CD4-positive, CD25-positive, alpha-beta regulatory T cell (primary cell): Measurements from ENCODE around the gene UPF1. TPM values are rescaled to one million over a fixed set of nuclear protein-coding genes. Genes with fewer than 3 reads are reported as not detected.

Experiments used
- ATAC-seq, 2 donors: fragments of 150-1000 bp; cut with Tn5 transposase; one replicate each; pipeline ENCODE4 v1.10.0; 2021; ENCODE audit warnings: low read depth in 2 of 2, moderate number of reproducible peaks in 2 of 2, moderate library complexity in 1 of 2
- DNase-seq, 3 donors: peaks; one replicate each; pipeline versions ENCODE4 v3.0.0 to v3.0.0-alpha.2; 2012 to 2022; ENCODE audit warnings: mixed read lengths in 1 of 3
- H3K27ac ChIP-seq: one replicate; pipeline ENCODE4 v1.7.0; 2013; ENCODE audit warnings: mild to moderate bottlenecking, low read length; ENCODE audit not compliant: insufficient read depth, poor library complexity, severe bottlenecking
- H3K27me3 ChIP-seq: one replicate; pipeline ENCODE4 v1.7.0; 2013; ENCODE audit warnings: low read length; ENCODE audit not compliant: control insufficient read depth, insufficient read depth
- H3K36me3 ChIP-seq: one replicate; pipeline ENCODE4 v1.7.0; 2013; ENCODE audit warnings: mild to moderate bottlenecking, low read length, moderate library complexity; ENCODE audit not compliant: control insufficient read depth, insufficient read depth
- H3K4me1 ChIP-seq: 2 replicates; pipeline ENCODE4 v1.7.0; 2013; ENCODE audit warnings: mild to moderate bottlenecking, low read length; ENCODE audit not compliant: insufficient read depth, control insufficient read depth, poor library complexity, severe bottlenecking
- H3K4me3 ChIP-seq: one replicate; pipeline ENCODE4 v1.7.0; 2013; ENCODE audit warnings: low read depth, mild to moderate bottlenecking, low read length, moderate library complexity
- H3K9me3 ChIP-seq, 2 experiments: 1 replicate in 1 of 2; 2 replicates in 1 of 2; pipeline ENCODE4 v1.7.0; 2013; ENCODE audit warnings: low read length in 2 of 2, mild to moderate bottlenecking in 1 of 2, moderate library complexity in 1 of 2; ENCODE audit not compliant: control insufficient read depth in 2 of 2
- H3K27ac Mint-ChIP-seq, 3 donors: one replicate each; pipeline ENCODE4 v1.8.0; 2020 to 2022; ENCODE audit warnings: mild to moderate bottlenecking in 3 of 3, mixed read lengths in 3 of 3, moderate library complexity in 2 of 3
- H3K27me3 Mint-ChIP-seq: one replicate; pipeline ENCODE4 v1.8.0; 2022; ENCODE audit warnings: mild to moderate bottlenecking, mixed read lengths
- H3K36me3 Mint-ChIP-seq: one replicate; pipeline ENCODE4 v1.8.0; 2020; ENCODE audit warnings: mixed read lengths
- H3K4me1 Mint-ChIP-seq, 4 donors: one replicate each; pipeline ENCODE4 v1.8.0; 2020 to 2022; ENCODE audit warnings: mixed read lengths in 4 of 4, mild to moderate bottlenecking in 1 of 4
- H3K4me3 Mint-ChIP-seq, 4 donors: one replicate each; pipeline ENCODE4 v1.8.0; 2020 to 2022; ENCODE audit warnings: mild to moderate bottlenecking in 4 of 4, mixed read lengths in 4 of 4, moderate library complexity in 3 of 4
- H3K9me3 Mint-ChIP-seq, 7 donors: one replicate each; pipeline ENCODE4 v1.8.0; 2020 to 2022; ENCODE audit warnings: mixed read lengths in 7 of 7, mild to moderate bottlenecking in 3 of 7, moderate library complexity in 2 of 7
- polyA plus RNA-seq, 4 donors: library from polyadenylated mRNA; unstranded; fragments of 300-500 nt; fragmentation: Illumina TruSeq; gene quantifications; one replicate each; pipeline ENCODE4 v1.2.3, GENCODE V29; 2021
- total RNA-seq: library from RNA; stranded (reverse); gene quantifications from one replicate; pipeline ENCODE4 v1.2.3, GENCODE V29; 2022

UPF1 gene
- total and polyA plus RNA-seq, 5 donors from 2014 or later = 8.6 to 140 (median 10.6) TPM

DNA sequence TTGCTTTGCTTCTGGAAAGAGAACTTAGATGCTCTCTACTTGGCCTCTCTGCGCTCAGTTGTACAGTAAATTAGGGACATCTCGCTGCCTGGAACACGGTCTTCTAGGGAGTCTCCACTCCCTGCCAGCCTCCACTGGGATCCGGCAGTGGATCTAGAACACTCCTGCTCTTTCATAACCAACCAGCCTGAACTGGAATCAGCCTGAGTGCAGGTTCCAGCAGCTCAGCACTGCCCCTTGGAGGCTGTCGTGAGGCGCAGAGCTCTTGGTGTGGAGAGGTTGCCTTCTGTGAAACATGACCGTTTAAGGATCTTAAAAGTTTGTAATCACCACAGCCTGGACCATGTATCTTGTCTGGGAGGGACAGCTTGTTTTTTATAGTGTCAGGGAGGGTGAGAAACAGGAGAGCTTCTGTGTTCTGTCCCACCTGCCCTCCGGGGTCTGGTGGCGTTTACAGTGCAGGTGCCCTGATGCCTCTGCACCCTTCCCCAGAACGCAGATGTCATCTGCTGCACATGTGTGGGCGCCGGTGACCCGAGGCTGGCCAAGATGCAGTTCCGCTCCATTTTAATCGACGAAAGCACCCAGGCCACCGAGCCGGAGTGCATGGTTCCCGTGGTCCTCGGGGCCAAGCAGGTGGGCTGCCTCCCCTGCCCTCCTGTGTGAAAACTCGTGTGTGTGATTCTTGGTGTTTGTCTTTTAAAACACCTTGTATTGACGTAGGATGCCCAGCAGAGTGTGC lies 24.8 kb downstream of the UPF1 start:
- H3K9me3 ChIP-seq = no peaks in the 10 kb centered on the region
- H3K4me1 Mint-ChIP-seq = no peaks in the 10 kb centered on the region
- DNase-seq (no peak), ATAC-seq (no peak)
- no peaks in the 10 kb centered on the region for H3K4me1 ChIP-seq
- H3K36me3 ChIP-seq = peaks cover 99% of the 10 kb centered on the region
- no peak overlapping the region for H3K4me3 ChIP-seq
- H3K4me3 Mint-ChIP-seq = no peak overlapping the region
- H3K27me3 Mint-ChIP-seq = no peaks in the 10 kb centered on the region
- H3K27ac Mint-ChIP-seq = no peak overlapping the region
- peaks cover 31% of the 10 kb centered on the region for H3K36me3 Mint-ChIP-seq
- H3K27ac ChIP-seq = no peak overlapping the region
- H3K9me3 Mint-ChIP-seq = no peaks in the 10 kb centered on the region
- H3K27me3 ChIP-seq = no peaks in the 10 kb centered on the region

DNA sequence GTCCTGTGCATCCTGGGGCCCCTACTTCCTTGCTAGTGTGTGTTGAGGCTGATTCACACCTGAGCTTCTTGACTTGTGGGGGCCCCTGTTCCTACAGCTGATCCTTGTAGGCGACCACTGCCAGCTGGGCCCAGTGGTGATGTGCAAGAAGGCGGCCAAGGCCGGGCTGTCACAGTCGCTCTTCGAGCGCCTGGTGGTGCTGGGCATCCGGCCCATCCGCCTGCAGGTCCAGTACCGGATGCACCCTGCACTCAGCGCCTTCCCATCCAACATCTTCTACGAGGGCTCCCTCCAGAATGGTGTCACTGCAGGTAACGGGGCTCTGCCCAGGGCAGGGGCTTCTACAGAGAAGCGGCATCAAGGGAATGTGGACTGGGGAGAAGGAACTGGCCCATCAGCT lies 25.5 kb downstream of the UPF1 start:
- Histone ChIP-seq H3K36me3 (peaks cover 99% of the 10 kb centered on the region), H3K4me3 (no peak overlapping the region), H3K9me3 (no peaks in the 10 kb centered on the region), H3K4me1 (no peaks in the 10 kb centered on the region), H3K27ac (no peak overlapping the region), H3K27me3 (no peaks in the 10 kb centered on the region)
- DNase-seq = no peak
- no peak for ATAC-seq
- Mint-ChIP-seq H3K4me1 (no peaks in the 10 kb centered on the region), H3K27ac (no peak overlapping the region), H3K36me3 (peaks cover 33% of the 10 kb centered on the region), H3K9me3 (no peaks in the 10 kb centered on the region), H3K4me3 (no peak overlapping the region), H3K27me3 (no peaks in the 10 kb centered on the region)

DNA sequence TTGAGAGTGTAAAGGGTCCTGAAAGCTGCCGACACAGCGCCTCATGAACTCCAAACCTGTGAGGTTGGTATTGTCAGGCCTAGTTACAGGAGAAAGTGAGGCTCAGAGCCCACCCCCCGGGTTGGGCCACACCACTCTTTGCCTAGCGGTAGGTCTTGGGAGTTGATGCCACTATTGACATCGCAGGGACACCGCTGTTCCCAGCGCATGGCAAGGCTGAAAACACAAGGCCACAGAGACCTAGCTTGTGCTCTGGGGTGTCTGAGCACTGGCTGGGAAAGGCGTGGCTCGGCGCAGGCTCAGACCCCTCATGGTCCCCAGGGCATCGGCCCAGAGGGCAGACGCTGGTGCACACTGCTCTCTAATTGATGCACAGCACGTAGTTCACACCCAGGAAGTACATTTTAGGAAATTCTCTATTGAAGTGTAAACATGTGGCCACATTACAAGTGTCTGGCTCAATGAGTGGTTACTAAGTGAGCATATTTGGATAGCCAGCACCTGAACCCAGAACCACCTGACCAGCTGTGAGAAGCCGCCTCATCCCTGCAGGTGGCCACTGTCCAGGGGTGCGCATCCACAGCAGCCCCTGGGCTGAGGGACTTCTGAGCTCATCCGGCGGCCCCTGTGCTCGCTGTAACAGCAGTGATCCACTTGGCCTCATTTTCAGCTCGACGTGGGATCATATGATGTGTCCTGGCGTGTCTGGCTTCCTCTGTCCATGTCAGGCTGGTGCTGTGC lies 27.3 kb downstream of the UPF1 start:
- H3K27me3 ChIP-seq = no peaks in the 10 kb centered on the region
- Mint-ChIP-seq H3K9me3 (no peaks in the 10 kb centered on the region), H3K27me3 (no peaks in the 10 kb centered on the region), H3K4me3 (no peak overlapping the region), H3K27ac (no peak overlapping the region), H3K4me1 (no peaks in the 10 kb centered on the region), H3K36me3 (peaks cover 28% of the 10 kb centered on the region)
- H3K4me1 ChIP-seq = no peaks in the 10 kb centered on the region
- H3K27ac ChIP-seq = no peak overlapping the region
- no peak overlapping the region for H3K4me3 ChIP-seq
- H3K36me3 ChIP-seq = peaks cover 100% of the 10 kb centered on the region
- DNase-seq (no peak), ATAC-seq (no peak)
- no peaks in the 10 kb centered on the region for H3K9me3 ChIP-seq

DNA sequence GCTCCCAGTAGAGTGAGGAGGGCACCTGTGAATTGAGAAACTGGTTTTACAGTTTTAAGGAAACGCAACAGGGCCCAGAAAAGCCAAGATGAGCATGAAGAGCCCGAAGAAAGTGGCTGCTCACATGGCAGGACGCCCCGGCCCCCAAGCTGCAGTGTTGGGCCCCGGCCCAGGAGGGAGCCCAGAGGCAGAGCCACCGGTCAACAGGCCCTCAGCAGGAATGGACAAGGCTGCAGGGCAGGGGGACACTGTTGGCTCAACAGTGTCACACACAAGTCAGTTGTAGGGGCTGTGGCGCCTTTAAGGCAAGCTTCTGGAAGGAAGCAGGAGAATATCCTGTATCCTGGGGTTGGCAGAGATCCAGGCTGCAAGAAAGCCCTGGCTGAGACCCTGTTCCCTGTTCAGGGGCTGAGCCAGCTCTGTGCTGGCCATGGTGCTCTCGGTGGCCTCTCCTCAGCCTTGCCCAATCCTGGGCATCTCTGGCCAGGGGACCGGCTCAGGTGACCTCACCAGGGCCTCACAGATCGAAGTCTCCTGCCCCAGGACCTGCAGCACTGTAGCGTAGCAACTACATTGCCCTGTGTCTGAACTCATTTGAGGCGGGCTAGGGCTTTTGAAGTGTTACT lies 28.0 kb downstream of the UPF1 start:
- H3K9me3 ChIP-seq = no peaks in the 10 kb centered on the region
- H3K4me3 ChIP-seq = no peak overlapping the region
- DNase-seq = no peak
- no peak for ATAC-seq
- no peak overlapping the region for H3K27ac Mint-ChIP-seq
- H3K4me1 Mint-ChIP-seq = no peaks in the 10 kb centered on the region
- H3K36me3 Mint-ChIP-seq = peaks cover 32% of the 10 kb centered on the region
- H3K27me3 Mint-ChIP-seq = no peaks in the 10 kb centered on the region
- H3K27ac ChIP-seq = no peak overlapping the region
- no peaks in the 10 kb centered on the region for H3K9me3 Mint-ChIP-seq
- H3K4me3 Mint-ChIP-seq = no peak overlapping the region
- H3K4me1 ChIP-seq = no peaks in the 10 kb centered on the region
- peaks cover 97% of the 10 kb centered on the region for H3K36me3 ChIP-seq
- no peaks in the 10 kb centered on the region for H3K27me3 ChIP-seq

DNA sequence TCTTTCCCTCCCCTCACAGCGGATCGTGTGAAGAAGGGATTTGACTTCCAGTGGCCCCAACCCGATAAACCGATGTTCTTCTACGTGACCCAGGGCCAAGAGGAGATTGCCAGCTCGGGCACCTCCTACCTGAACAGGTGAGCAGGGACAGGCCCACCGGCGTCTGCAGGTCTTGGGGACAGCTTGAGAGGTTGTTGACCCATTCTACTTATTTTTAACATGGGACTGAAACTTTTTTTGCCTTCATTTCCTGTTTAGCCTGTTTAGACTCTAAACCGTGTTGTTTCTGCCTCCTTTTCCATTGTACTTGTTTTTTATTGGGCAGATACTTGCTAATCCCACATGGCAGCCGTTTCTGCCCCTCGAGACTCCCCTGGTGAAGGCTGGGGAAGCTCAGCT lies 28.5 kb downstream of the UPF1 start:
- Histone ChIP-seq H3K27ac (no peak overlapping the region), H3K4me1 (no peaks in the 10 kb centered on the region), H3K4me3 (no peak overlapping the region), H3K9me3 (no peaks in the 10 kb centered on the region), H3K36me3 (peaks cover 94% of the 10 kb centered on the region), H3K27me3 (no peaks in the 10 kb centered on the region)
- H3K27ac Mint-ChIP-seq = no peak overlapping the region
- H3K4me3 Mint-ChIP-seq = no peak overlapping the region
- H3K27me3 Mint-ChIP-seq = no peaks in the 10 kb centered on the region
- ATAC-seq (no peak), DNase-seq (no peak)
- H3K36me3 Mint-ChIP-seq = peaks cover 28% of the 10 kb centered on the region
- no peaks in the 10 kb centered on the region for H3K9me3 Mint-ChIP-seq
- H3K4me1 Mint-ChIP-seq = no peaks in the 10 kb centered on the region

DNA sequence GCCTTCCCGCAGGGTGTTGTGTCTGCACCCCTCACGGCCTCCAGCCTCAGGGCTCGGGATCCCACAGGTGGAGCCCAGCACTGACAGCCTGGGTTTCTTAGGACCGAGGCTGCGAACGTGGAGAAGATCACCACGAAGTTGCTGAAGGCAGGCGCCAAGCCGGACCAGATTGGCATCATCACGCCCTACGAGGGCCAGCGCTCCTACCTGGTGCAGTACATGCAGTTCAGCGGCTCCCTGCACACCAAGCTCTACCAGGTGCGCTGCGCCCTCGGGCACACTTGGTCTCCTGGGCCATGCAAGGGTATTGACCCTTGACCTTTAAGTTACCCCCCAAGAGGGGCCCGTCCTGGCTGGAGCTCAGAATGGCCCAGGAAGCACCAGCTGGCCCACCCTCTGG lies 29.0 kb downstream of the UPF1 start:
- no peak overlapping the region for H3K27ac ChIP-seq

DNA sequence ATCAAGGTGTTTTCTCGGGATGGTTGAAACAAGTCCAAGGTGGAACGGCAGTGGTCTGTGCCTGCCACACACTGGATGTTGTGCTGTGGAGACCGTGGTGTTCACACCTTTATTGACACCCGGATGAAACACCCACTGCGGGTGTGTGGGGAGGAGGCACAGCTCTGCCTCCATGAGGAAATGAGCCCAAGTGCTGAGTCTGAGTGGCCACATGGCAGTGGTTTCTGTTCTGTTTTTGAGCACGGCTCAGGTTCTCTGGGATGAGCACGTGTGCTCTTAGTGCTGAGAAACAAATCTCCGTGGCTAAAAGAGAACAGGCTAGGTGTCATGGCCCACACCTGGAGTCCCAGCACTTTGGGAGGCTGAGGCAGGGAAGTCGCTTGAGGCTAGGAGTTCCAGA lies 29.5 kb downstream of the UPF1 start:
- DNase-seq = no peak
- H3K36me3 Mint-ChIP-seq = peaks cover 25% of the 10 kb centered on the region
- H3K4me3 ChIP-seq = no peak overlapping the region
- no peaks in the 10 kb centered on the region for H3K9me3 ChIP-seq
- H3K36me3 ChIP-seq = peaks cover 93% of the 10 kb centered on the region
- no peak overlapping the region for H3K4me3 Mint-ChIP-seq
- H3K27ac Mint-ChIP-seq = no peak overlapping the region
- H3K27me3 ChIP-seq = no peaks in the 10 kb centered on the region
- H3K27ac ChIP-seq = no peak overlapping the region
- no peaks in the 10 kb centered on the region for H3K9me3 Mint-ChIP-seq
- H3K4me1 ChIP-seq = no peaks in the 10 kb centered on the region
- no peaks in the 10 kb centered on the region for H3K4me1 Mint-ChIP-seq
- ATAC-seq = no peak
- no peaks in the 10 kb centered on the region for H3K27me3 Mint-ChIP-seq

More for the DNA sequence above, 29.0 kb downstream of the UPF1 start:
- no peaks in the 10 kb centered on the region for H3K27me3 Mint-ChIP-seq
- no peaks in the 10 kb centered on the region for H3K9me3 ChIP-seq
- ATAC-seq = no peak
- H3K36me3 Mint-ChIP-seq = peaks cover 25% of the 10 kb centered on the region
- no peak for DNase-seq
- no peak overlapping the region for H3K27ac Mint-ChIP-seq
- H3K9me3 Mint-ChIP-seq = no peaks in the 10 kb centered on the region
- no peaks in the 10 kb centered on the region for H3K4me1 Mint-ChIP-seq
- no peak overlapping the region for H3K4me3 Mint-ChIP-seq
- H3K36me3 ChIP-seq = peaks cover 94% of the 10 kb centered on the region
- H3K4me3 ChIP-seq = no peak overlapping the region
- H3K27me3 ChIP-seq = no peaks in the 10 kb centered on the region
- no peaks in the 10 kb centered on the region for H3K4me1 ChIP-seq
